ENCODE results near the gene TUBB2B.

DNA sequence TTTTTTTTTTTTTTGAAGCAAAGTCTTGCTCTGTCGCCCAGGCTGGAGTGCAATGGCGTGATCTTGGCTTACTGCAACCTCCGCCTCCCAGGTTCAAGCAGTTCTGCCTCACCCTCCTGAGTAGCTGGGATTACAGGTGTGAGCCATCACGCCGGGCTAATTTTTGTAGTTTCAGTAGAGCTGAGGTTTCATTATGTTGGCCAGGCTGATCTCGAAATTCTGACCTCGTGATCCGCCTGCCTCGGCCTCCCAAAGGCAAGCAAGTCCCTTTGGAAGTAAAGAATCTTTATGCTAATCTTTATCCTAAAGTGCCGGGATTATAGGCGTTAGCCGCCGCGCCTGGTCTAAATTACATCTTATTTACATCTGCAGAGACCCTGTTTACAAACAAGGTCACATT, 32.8 kb upstream of the TUBB2B start:
- TF ChIP-seq GATA2 (IDR thresholded peaks at IDR 0.05; ENCODE audit: low read depth, low read length) (no peak), GATA3 (IDR thresholded peaks at IDR 0.05; ENCODE audit: low read depth, low read length) (no peak)
